Calu3 (cell line): ENCODE data around the gene ACACA. TPM values are rescaled to one million over a fixed set of nuclear protein-coding genes. Genes with fewer than 3 reads are reported as not detected.

Experiments used
- BruUV-seq: library from RNA; stranded (reverse); fragments of 400-500 nt; replicated peaks from 2 replicates; lab custom pipeline; 2021; lab: Mats Ljungman, UMichigan
- CTCF ChIA-PET: fragments of 300-600 bp; sonication (Branson Sonifier 250); formaldehyde crosslinking; loops from one replicate; lab custom pipeline; 2022; ENCODE audit warnings: antibody characterized with exemption; lab: Charles Lee
- DNase-seq: peaks from one replicate; pipeline ENCODE4 v3.0.0; 2022
- H3K27ac Mint-ChIP-seq: one replicate; pipeline ENCODE4 v1.8.0; 2022; ENCODE audit warnings: mixed read lengths; ENCODE audit not compliant: unreplicated experiment
- H3K27me3 Mint-ChIP-seq: one replicate; pipeline ENCODE4 v1.8.0; 2022; ENCODE audit warnings: mixed read lengths; ENCODE audit not compliant: unreplicated experiment
- H3K36me3 Mint-ChIP-seq: one replicate; pipeline ENCODE4 v1.8.0; 2022; ENCODE audit warnings: mild to moderate bottlenecking, moderate library complexity, mixed read lengths; ENCODE audit not compliant: insufficient read depth, unreplicated experiment
- H3K4me1 Mint-ChIP-seq: one replicate; pipeline ENCODE4 v1.8.0; 2022; ENCODE audit warnings: mild to moderate bottlenecking, low read depth, mixed read lengths; ENCODE audit not compliant: unreplicated experiment
- H3K4me3 Mint-ChIP-seq: one replicate; pipeline ENCODE4 v1.8.0; 2022; ENCODE audit warnings: mild to moderate bottlenecking, low read depth, moderate library complexity, mixed read lengths; ENCODE audit not compliant: unreplicated experiment
- H3K9me3 Mint-ChIP-seq: one replicate; pipeline ENCODE4 v1.8.0; 2022; ENCODE audit warnings: low read depth, mixed read lengths; ENCODE audit not compliant: unreplicated experiment
- intact Hi-C: fragments of 100-400 bp; cut with micrococcal nuclease; formaldehyde crosslinking; loops from one replicate; pipeline ENCODE4 v1.10.0; 2022; ENCODE audit not compliant: unreplicated experiment
- total RNA-seq: library from RNA; stranded (reverse); gene quantifications from 2 replicates; pipeline ENCODE4 v1.2.3, GENCODE V29; 2022
- TF ChIP-seq, protein P1 (sequence below): fragments of 200-600 bp; IDR thresholded peaks from one replicate; pipeline ENCODE4 v1.8.0; 2022; ENCODE audit warnings: antibody characterized with exemption; ENCODE audit not compliant: unreplicated experiment

The ACACA gene
- total RNA-seq, 1 experiment from 2014 or later = 392 TPM

DNA sequence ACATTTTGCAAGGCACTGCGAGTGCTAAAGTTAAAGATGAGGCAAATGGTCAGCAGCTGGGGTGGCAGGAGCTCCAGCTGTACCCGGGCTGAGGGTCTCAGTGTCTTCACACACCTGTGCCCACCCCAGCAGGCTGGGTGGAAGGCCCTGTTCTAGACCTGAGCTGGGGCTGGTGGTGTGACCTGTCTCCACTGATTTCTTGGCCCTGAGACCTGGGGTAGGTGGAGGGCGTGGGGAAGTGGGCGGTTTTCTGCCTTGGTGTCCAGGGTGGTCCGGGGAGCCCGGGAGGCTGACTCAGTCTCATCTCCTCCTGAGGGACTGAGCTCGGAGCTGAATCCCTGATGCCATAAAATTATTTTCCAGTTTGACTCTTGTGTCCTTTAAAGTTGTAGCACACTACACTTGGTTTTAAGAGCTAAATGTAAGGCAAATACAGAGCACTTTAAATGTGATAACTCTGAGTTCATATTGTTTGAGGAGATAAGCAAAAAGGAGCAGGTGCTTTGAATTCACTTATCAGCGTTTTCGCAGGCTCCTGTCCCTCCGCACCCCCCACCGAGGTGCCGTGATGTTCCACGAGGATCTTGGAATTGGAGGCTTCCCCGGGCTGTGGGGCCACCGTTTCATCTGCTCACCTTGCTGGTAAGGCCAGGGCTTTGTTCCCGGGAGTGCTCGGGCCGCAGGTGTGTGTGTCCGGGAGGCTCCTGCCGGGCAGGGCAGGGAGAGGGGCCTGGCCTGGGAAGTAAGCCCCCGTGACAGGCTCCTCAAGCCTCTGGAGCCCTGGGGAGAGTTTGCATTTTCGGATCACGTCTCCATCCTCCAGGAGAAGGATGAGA is 340.9 kb downstream of the ACACA start:
- no peak for DNase-seq
- TF ChIP-seq, protein P1, sequence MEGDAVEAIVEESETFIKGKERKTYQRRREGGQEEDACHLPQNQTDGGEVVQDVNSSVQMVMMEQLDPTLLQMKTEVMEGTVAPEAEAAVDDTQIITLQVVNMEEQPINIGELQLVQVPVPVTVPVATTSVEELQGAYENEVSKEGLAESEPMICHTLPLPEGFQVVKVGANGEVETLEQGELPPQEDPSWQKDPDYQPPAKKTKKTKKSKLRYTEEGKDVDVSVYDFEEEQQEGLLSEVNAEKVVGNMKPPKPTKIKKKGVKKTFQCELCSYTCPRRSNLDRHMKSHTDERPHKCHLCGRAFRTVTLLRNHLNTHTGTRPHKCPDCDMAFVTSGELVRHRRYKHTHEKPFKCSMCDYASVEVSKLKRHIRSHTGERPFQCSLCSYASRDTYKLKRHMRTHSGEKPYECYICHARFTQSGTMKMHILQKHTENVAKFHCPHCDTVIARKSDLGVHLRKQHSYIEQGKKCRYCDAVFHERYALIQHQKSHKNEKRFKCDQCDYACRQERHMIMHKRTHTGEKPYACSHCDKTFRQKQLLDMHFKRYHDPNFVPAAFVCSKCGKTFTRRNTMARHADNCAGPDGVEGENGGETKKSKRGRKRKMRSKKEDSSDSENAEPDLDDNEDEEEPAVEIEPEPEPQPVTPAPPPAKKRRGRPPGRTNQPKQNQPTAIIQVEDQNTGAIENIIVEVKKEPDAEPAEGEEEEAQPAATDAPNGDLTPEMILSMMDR = no peak
- no peak overlapping the region for H3K4me3 Mint-ChIP-seq
- BruUV-seq = no TSS peak
- no peaks in the 10 kb centered on the region for H3K36me3 Mint-ChIP-seq
- peaks cover 19% of the 10 kb centered on the region for H3K4me1 Mint-ChIP-seq
- CTCF ChIA-PET = interaction anchor here (0.5 to 1.4 kb wide), 5 partner anchors 9 to 1917 kb away, joined by 3 to 8 read pairs (median 3); no protein-coding TSS in a partner anchor
- intact Hi-C loops = loop anchor here (5.0 kb wide), 1 partner anchor 438 kb away; no protein-coding TSS in a partner anchor
- H3K27ac Mint-ChIP-seq = no peak overlapping the region
- peaks cover 66% of the 10 kb centered on the region for H3K27me3 Mint-ChIP-seq
- H3K9me3 Mint-ChIP-seq = no peaks in the 10 kb centered on the region

DNA sequence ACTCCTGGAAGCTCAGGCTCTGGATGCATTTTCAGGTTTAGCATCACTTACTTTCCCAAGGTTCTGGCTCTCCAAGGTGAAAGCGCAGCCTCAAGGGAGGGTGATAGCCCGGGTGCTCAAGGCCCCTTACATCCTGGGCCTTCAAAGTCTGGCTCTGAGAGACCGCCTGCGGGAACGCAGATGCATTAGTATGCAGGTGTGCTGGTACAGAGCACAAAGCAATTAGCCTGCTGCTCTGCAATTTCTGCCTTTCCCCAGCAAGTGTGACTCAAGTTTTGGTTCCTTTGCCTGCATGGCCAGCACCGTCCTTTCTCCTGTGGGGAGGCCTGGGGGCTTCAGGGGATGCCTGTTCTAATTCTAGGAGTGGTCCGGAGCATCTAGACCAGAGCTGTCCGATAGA is 341.7 kb downstream of the ACACA start:
- H3K9me3 Mint-ChIP-seq = no peaks in the 10 kb centered on the region
- intact Hi-C loops = loop anchor here (5.0 kb wide), 1 partner anchor 438 kb away; no protein-coding TSS in a partner anchor
- no TSS peak for BruUV-seq
- no peaks in the 10 kb centered on the region for H3K36me3 Mint-ChIP-seq
- TF ChIP-seq, protein P1 = no peak
- no peak for DNase-seq
- no peak overlapping the region for H3K4me3 Mint-ChIP-seq
- H3K4me1 Mint-ChIP-seq = peaks cover 19% of the 10 kb centered on the region
- CTCF ChIA-PET = interaction anchor here (0.5 to 1.4 kb wide), 4 partner anchors 8 to 1918 kb away, joined by 3 read pairs; no protein-coding TSS in a partner anchor
- no peak overlapping the region for H3K27ac Mint-ChIP-seq
- H3K27me3 Mint-ChIP-seq = peaks cover 71% of the 10 kb centered on the region

DNA sequence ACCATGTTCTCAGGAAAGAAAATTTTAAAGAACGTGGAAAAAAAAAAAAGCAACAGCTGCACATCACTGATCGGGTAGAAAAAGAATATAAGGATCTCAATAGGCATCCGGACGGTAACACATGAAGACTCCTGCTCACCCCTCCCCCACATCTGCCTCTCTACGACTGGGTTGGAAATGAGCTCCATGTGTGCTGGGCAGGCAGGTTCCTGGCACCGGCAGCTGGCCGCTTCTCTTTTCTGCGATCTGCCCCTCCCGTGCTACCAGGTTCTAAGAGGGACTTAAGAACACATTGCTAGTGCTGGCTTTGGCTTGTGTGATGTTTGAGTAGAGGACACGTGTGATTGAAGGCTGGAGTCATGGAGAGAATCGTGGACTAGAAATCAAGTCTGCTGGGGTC is 342.4 kb downstream of the ACACA start:
- peaks cover 19% of the 10 kb centered on the region for H3K4me1 Mint-ChIP-seq
- H3K9me3 Mint-ChIP-seq = no peaks in the 10 kb centered on the region
- no peak for DNase-seq
- H3K4me3 Mint-ChIP-seq = no peak overlapping the region
- no peaks in the 10 kb centered on the region for H3K36me3 Mint-ChIP-seq
- BruUV-seq = no TSS peak
- peaks cover 71% of the 10 kb centered on the region for H3K27me3 Mint-ChIP-seq
- H3K27ac Mint-ChIP-seq = no peak overlapping the region
- intact Hi-C loops = no loop called here
- TF ChIP-seq, protein P1 = no peak
- CTCF ChIA-PET = interaction anchor here (0.5 kb wide), 2 partner anchors 10 to 1930 kb away, joined by 3 read pairs; no protein-coding TSS in a partner anchor

DNA sequence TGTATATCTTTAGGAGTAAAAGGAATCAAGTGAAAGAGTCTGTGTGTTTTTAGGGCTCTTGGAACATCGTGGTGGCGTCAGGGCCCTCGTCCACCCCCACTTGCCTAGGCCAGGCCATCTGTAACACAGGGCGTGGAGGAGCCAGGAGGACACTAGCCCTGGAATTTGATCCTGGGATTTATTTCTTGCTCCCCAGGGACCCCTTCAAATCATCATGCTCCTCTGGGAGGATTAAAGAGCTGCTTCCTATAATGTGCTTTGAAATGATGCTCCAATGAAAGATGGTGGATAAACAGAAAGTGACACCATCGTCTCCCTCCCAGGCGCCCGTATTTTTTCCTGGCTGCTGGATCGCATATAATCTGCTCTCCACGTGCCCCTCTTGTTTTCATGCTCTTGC is 344.6 kb downstream of the ACACA start:
- BruUV-seq = no TSS peak
- no peak for DNase-seq
- H3K36me3 Mint-ChIP-seq = peaks cover 13% of the 10 kb centered on the region
- no peak overlapping the region for H3K27ac Mint-ChIP-seq
- H3K9me3 Mint-ChIP-seq = no peaks in the 10 kb centered on the region
- peaks cover 3% of the 10 kb centered on the region for H3K4me1 Mint-ChIP-seq
- H3K27me3 Mint-ChIP-seq = peaks cover 62% of the 10 kb centered on the region
- no peak overlapping the region for H3K4me3 Mint-ChIP-seq
- CTCF ChIA-PET = interaction anchor here (0.6 to 1.8 kb wide), 2 partner anchors 13 to 270 kb away, joined by 3 read pairs; no protein-coding TSS in a partner anchor
- TF ChIP-seq, protein P1 = no peak
- intact Hi-C loops = no loop called here
